Suprapubic skin (tissue), 4 donors: ENCODE data around the gene ITGAE.

ENCODE experiments used
- CTCF ChIP-seq, 2 donors: fragments of 200-600 bp in 1 of 2; fragments of 450-650 bp in 1 of 2; sonication (generic) in 1 of 2; IDR thresholded peaks; one replicate each; pipeline ENCODE4 v1.5.1; 2016 to 2019; ENCODE audit warnings: antibody characterized with exemption in 2 of 2, mild to moderate bottlenecking in 1 of 2, moderate library complexity in 1 of 2
- EP300 ChIP-seq: sonication (generic); formaldehyde crosslinking; IDR thresholded peaks from one replicate; pipeline ENCODE4 v1.6.1; 2017; ENCODE audit warnings: antibody characterized with exemption
- POLR2A ChIP-seq, 2 donors: fragments of 450-650 bp; IDR thresholded peaks; one replicate each; pipeline ENCODE4 v1.6.1; 2017; ENCODE audit warnings: antibody characterized with exemption in 2 of 2, mild to moderate bottlenecking in 2 of 2, moderate library complexity in 2 of 2
- POLR2AphosphoS5 ChIP-seq, 3 donors: sonication (generic); formaldehyde crosslinking; IDR thresholded peaks; one replicate each; pipeline ENCODE4 v1.6.1; 2017; ENCODE audit warnings: antibody characterized with exemption in 3 of 3

- no peak for TF ChIP-seq CTCF (IDR thresholded peaks at IDR 0.05)
- TF ChIP-seq EP300, result no peak
- no peak for TF ChIP-seq POLR2AphosphoS5 (IDR thresholded peaks at IDR 0.05)
- no peak for TF ChIP-seq POLR2A (IDR thresholded peaks at IDR 0.05)
These were observed 62.3 kb downstream of the ITGAE start for GRCh38 chr17:3738562-3739295.
